HG03432 (cell line): ENCODE data around the gene FAM20C.
"Not testable (repeated sequence)": the region's sequence is repeated elsewhere in the genome, so short reads cannot be mapped to it uniquely, and the experiment has no call there.

Experiments
- ATAC-seq: cut with Tn5 transposase; IDR thresholded peaks from one replicate; pipeline ENCODE4 v1.9.1; 2021; ENCODE audit warnings: mild to moderate bottlenecking, moderate library complexity; ENCODE audit not compliant: unreplicated experiment

The FAM20C gene

DNA sequence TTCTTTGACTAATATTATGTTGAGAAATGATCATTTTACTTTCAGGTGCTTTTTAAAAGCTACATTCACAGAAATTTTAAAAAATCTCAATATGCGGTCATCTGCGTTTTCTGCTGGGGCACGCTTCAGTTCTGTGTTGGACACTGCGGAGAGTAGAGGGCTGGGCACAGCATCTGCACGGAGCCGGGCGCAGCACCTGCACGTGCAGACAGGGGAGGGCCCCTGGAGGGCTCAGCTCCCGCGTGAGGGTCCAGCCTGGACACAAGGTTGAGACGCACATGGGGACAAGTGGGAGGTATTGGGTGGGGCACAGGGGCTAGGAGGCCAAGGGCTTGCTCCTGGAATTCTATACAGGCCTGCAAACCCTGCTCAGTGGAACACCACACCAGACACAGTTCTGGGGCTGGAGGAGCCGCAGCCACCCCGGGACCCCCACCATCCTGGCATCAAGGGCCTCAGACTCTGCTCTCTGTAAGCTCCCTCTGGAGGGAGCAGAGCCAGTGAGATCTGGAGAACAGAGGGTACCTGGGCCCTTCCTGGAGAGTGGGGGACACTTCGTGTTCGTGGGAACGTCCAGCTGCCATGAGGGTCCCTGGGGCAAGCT lies 20.4 kb upstream of the FAM20C start:
- no peak for ATAC-seq

DNA sequence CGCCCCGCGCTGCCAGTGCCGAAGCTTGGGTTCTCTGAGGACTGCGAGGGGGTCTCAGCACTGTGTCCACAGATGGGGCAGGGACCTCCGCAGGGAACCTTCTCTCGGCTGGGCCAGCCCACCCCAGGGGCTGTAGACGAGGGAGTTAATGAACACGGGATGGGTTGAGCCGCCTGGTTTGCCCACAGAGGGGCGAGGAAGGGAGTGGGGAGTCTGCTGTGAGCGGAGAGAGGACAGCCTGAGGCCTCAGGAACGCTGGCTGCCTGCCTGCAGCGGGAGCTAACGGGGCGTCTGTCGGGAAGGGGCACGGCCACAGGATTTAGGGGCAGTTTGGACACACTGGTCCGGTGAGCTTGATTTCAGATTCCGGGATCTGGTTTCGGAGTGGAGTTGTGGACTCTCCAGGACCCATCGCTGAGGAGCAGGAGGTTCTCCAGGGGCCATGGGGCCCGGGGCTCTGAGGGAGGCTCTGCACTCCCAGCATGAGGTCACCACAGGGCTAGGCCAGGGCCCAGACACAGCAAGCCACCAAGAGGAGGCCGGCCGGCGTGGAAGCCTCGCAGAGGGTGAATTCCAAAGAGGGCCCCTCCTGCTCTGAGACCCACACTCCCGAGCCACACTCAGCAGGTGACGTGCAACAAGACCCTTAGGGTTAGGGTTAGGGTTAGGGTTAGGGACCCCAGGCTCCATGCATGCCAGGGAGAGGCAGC lies 19.0 kb upstream of the FAM20C start:
- ATAC-seq = no peak

DNA sequence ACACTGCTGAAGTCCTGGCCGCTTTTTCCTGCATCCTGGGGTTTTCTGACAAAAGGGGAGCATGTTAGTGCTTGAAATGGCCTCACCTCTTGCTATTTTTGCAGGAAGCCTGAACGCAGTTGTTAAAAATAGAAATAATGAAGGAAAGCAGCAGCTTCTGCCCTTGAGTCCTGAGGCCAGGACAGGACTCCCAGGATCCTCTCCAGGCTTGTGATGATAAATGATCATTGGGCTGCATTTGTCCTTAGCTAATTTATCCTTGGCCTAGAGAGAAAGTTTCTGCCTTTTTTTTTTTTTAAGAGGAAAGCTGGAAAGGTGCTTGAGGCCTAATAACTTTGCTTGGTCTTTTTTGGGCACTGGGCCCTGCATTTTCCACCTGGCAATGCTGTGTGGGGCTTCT lies 17.7 kb upstream of the FAM20C start:
- ATAC-seq = no peak

DNA sequence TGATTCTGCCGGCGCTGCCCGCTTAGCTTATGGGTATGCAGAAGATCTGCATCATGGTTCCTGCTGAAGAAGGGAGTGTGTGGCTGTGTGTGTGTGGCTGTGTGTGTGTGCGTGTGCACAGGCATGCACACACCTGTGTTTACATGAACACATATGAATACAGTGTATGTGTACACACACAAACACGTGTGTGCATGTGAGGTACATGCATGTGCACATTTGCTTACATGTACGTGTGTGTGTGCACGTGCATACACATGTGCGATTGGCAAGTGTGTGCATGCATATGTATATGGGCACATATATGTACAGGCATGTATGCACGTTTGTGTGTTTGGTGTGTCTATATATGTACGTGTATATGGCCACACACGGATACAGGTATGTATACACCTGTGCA lies 16.4 kb upstream of the FAM20C start:
- ATAC-seq = no peak

DNA sequence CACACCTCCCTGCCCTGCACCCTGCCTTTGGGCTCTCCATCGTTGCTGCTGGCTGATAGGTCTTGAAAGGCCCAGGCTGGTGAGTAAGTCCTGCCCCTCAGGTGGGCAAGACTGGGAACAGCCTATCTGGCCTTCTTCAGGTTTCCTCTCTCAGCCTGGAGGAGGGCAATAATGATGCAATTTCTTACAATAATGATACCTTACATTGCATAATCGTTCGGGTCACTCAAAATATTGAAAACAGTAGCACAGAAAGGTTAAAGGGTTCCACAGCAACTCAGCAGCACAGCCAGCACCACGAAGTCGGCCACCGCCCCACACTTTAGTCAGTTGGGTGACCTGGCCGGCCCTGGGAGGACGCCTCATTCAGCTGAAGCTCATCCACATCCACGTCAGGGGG lies 16.0 kb upstream of the FAM20C start:
- ATAC-seq = no peak

DNA sequence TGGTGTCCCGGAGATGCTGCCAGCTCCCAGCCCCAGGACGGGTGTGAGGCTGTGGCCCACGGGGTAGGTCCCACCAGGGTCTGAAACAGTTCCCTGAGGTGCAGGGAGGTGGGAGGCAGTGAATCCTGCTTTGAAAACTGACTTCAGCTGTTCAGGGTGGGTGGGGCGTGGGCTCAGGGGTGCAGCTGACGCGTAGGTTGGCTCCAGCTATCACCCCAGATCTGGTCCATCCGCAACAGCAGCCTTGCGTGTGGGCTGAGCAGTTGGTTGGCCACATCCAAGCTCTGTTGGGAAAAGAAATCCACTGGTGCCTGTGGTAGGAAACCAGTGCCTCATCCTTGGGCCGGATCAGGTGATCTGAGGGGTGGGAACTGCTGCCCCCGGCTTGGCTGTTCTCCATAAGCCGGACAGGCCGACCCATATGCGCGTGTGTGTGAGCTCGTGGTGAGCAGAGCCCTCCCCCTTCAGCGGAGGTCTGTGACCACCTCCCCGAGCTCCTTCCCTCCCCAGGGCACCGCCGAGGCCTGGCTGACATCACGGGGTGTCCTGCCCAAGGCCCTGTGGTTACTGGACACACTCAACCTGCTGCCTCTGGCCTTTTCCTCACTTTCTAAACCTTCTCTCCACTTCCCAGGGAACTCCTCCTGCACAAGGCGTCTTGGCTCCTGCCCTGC lies 15.4 kb upstream of the FAM20C start:
- ATAC-seq = no peak

DNA sequence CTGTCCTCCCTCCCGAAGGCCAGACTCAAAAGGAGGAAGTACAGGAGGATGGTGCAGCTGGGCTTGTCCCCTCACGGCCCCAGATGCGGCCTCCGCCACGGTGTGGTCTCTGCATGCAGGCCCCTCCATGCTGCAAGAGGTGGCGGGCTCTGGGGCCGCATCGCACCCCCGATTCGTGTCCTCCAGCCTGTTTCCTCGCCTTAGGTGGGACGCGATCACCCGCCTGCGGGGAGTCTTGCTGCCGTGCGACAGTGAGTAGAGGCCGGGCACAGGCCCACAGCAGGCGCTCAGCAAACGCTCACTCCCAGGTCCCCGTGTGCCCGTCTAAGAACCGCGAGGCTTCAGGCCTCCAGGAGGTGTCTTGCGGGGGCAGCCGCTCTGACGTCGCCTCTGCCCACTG lies 13.9 kb upstream of the FAM20C start:
- no peak for ATAC-seq

DNA sequence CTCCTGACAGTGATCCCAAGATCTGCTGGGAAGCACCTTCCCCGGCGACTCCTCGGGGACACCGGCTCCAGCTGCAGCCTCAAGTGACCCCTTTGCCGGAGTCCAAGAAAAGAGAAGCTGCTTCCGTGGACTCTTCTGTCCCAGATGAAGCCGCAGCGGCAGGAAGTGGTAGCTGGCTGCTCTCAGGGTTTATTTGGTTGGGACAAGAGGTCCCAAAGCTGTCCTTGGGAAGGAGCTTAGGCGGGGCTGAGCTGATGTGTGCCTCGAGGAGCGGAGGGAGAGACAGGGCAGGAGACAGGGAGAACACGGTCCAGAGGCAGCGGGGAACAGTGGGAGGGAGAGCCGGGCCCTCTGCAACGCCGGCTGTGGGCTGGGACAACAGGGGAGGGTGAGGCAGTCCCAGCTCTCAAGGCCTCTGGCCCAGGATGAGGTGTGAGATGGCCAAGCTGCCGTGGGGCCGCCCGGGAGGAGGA lies 13.1 kb upstream of the FAM20C start:
- ATAC-seq = no peak

DNA sequence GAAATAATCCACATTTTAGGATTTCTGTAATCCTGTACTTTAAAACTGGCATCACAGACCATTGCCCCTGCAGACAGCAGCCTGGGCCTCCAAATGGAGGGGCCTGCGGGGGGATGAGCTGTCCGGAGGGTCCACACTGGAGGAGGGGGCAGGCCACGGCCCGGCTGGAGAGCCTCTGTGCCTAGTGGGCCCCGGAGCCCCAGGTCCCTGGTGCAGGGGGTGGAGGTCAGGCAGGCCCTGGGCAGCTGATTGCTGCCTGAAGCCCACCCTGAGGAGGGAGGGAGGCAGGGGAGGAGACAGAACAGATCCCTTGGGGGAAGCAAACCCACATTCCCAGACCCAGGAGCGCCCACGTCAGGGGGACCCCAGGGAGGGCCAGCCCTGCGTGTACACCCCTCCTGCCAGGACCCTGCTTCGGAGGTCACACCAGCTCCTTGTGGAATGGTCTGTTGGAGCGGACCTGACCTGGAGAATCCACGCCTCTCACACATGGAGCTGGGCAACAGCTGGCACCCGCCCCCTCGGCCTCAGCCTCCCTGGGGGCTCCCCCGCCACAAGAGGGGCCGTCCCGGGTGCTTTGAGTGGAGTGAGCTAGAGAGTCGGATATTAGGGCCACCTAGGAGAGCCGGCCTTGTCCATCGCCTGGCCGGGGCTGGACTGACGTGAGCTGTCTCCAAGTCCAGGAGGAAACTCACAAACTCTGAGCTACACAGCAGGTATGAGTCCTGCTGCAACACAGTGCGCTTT lies 12.2 kb upstream of the FAM20C start:
- ATAC-seq = no peak

DNA sequence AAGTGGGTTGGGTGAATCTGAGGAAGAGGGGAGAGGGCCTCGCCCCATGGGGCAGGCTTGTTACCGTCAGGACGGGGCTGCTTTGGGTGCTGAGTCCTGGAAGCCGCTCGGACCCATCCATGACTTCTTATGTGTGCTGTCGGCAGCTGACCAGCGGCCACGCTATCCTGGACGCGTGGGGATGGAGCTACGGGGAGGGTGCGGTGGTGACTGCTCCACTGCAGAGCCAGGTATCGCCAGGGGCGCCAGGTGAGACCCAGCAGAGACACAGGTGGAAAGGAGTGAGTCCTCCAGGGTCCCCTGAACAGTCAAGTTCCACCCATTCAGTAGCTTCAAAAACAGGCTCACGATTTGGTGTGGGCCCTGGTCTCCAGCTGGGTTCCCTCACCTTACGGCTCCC lies 10.6 kb upstream of the FAM20C start:
- no peak for ATAC-seq

DNA sequence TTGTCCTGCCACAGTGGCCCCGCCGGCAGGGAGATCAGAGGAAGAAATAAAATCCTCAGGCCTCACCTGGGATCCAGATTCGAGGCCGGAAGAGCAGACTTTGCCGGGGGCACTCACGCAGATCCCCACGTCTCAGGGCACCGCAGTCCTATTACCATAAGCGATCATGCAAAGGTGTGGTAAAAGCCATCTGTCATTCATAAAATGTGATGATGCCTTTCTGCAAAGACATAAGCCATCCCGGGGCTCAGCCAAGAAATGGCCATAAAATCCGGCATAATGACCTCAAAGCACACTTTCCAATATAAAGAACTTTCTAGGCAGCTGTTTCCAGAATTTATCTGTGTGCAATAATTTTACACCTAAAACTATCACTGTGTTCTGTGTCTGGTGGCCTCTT lies 9.9 kb upstream of the FAM20C start:
- ATAC-seq = not testable (repeated sequence)

DNA sequence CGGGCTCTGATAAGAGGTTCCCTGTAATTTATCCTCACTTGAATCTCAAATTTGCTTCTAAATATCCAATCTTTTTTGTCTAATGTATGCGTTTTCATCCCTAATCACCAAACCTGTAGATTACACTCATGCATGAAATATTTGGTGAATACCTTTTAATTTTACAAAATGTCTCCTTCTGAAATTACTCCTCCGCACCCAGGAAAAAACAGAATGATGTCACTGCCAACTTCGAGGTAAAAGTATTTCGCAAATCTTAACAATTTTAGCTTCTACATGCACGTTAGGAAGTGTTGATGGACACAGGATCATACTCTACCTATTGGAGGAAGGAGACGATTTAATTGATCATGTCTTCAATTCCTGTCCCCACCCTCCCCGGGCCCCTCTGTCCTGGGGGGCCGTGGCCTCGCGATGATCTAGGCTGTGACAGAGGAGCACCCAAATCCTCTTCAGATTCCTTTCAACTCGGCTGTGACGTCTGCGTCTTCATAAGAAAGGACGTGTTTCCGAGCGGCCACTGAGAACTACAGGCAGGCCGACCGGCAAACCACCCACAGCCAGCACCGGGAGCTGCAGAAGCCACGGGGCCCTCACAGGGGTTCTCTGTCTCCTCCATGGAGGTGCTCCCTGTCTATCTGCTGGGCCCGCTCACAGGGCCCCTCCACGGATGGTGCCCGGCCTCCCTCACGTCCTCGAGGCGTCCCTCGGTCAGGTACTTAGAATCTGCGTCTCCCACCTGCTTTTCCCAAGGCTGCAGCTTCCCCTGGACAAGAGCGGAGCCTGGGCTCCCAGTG lies 8.7 kb upstream of the FAM20C start:
- no peak for ATAC-seq

DNA sequence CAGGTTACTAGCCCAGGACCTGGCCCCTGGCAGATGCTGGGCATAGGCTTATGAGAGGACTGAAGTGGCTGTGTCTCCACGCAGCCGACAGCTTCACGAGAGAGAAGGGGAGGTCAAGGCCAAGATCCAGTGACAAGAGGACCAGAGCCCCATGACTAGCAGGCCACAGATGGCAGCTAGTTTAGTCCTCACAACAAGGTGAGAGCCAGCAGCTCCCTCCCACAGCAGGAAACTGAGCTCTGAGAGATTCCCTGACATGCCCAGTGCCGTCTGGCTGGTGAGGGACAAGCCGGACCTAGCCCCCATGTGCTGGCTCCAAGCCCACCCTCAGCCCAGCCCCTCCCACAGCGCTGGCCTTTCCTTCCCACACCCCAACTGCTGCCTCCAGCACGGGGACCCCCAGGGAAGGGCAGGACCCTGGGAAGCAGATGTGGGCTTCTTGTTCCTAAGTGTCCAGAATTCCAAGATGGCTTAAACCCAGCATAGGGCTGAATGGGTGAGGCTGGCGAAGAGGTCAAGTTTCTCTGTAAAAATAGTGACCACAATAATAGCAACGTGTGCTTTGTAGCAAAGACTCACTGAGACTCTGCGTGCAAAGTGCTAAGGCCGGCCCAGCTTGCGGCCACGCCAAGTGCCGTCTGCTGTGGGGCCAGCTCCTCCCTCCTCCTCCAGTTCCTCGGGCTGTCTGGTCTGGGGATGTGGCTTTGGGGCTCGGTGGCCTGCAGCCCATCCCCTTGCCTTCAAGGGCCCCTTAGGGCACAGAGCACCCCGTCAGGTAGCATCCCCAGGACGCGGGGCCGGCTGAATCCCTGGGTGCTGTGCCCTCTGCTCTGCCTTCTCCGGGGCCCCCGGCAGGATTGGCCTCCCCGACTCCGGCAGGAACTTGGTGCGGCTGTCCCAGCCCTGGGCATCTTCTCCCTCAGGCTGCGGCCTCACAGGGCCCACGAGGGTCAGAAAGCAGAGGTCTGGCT lies 7.8 kb upstream of the FAM20C start:
- ATAC-seq = no peak

DNA sequence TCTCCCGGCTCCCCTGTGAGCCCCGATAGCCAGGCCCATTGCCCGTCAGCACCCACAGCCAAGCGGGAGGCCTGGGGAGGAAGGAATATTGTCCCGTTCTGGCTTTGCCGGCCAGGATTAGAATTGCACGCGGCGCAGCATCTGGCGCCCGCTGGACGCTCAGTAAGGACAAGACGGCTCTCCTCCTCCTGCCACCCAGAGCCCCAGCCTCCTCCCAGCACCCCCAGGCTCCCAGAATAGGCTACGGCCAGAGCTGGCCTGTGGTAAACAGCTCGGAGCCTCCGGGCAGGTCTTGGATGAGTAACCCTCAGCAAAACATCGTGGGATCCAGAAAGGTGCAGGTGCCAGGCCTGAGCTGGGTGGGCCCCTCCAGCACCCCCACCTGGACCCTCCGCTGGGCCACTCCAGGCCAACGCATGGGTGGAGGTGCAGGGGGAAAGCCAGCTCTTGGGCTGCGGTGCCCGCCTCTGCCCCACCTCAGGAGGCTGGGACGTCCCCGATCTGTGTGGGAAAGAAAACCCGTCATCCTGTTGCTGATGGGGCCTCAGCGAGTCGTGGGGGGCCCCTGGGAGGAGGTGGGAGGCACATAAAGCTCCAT lies 5.8 kb upstream of the FAM20C start:
- ATAC-seq = no peak

DNA sequence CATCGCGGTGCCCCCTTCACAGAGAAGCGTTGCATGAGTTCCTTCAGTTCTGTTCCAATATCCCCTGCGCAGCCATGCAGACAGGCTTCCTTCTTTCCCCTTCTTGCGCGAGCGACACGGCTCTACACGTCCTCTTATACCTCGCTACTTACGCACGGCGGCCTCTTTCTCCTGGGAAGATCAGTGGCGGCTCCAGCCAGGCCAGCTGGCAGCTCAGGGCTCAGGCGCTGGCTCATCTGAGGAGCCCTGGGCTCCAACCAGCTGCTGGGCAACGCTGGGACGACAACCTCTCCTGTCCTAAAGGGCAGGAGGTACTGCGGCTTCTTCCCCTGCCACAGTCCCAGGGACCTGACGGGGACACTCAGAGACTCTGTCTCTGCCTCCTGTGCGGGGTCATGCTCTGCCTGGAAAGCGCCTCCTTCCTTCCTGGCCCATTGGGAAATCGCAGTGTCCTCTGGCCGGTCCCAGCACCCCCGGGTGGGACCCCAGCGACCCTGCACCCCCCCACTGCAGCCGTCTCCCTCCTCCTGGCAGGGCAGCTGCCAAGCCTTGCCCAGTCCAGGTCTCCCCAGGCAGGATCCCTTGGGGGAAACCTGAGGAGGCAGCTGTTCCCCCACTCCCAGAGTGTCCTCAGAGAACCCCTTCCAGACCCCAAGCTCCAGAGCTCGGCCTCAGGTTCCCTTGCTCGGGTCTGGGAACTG lies 5.0 kb upstream of the FAM20C start:
- no peak for ATAC-seq

DNA sequence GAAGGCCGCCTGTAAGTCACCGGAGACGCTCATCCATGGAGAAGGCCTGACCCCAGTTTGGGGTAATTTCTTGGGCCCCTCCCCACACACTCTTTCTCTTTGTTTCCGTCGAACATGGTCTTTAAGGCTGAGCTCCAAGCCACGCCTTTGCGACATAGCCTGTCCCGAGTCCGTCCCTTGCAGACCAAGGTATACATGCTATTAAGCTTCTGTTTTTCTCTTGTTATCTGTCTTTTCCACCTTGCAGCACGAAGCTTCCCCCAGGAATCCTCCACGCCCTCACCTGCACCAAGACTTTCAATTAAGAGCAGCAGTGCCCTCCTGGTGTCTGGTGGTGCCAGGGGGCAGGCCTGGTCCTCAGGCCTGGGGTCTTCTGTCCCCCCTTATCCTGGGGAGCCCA lies 4.2 kb upstream of the FAM20C start:
- no peak for ATAC-seq

DNA sequence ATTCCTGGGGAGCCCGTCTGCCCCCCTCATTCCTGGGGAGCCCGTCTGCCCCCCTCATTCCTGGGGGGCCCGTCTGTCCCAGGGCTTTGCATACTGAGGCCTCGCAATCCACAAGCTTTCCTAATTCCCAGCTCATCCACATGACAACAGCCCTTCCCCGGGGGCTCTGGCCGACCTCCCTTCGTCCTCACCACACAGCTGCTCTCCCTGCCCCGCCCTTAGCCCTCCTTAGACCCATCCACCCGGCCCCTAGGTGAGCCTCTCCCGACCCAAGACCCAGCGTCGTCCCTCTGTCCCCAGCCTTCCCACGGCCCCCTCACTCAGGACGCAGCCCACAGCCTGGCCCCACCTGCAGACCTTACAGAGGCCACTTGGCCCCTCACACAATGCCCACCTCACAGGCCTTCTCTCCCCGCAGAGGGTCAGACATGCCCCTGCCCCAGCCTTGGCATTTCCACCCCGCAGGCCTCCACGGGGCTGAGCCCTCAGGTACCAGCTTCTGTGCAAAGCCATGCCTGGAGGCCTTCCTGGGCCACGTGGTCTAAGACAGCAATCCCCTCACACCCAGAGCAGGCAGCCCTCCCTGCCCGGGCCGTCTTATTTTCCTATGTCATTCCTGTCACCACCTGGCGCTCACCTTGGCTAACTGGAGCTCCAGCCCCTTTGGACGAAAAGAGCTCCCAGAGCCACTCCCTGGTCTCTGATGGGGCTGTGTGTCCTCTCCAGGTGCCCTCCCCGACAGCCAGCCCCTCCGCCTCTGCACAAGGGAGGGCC lies 3.5 kb upstream of the FAM20C start:
- no peak for ATAC-seq

DNA sequence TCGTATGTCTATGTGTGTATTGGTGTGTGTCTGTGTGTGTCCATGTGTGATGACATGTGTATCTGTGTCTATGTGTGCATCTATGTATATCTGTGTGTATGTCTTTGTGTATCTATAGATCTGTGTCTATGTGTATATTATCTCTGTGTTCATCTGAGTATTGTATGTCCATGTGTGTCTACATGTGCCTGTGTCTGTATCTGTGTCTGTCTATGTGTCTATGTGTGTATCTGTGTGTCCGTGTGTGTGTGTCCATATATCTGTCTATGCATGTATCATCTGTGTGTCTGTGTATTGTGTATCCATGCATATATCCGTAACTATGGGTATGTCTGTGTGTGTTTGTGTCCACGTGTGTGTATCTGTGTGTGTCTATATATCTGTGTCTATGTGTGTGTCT lies 2.7 kb upstream of the FAM20C start:
- no peak for ATAC-seq
